IMR-90 (cell line): ENCODE results near the gene FEZF2. TPM values are rescaled to one million over a fixed set of nuclear protein-coding genes. Genes with fewer than 3 reads are reported as not detected.

Source experiments
- ATAC-seq: fragments of 200-7000 bp; cut with Tn5 transposase; 2 replicates; pipeline ENCODE4 v1.9.1; 2020; ENCODE audit warnings: low read depth, mild to moderate bottlenecking, moderate library complexity
- BruUV-seq: library from RNA; stranded (reverse); fragments of 400-500 nt; replicated peaks from 2 replicates; lab custom pipeline; 2021; lab: Mats Ljungman, UMichigan
- CTCF ChIA-PET: fragments of 300-600 bp; formaldehyde crosslinking; extraction: SDS; loops from one replicate; lab custom pipeline; 2021; ENCODE audit warnings: antibody characterized with exemption; lab: Yijun Ruan, JAX
- POLR2A ChIA-PET: fragments of 300-600 bp; sonication (Branson Sonifier 250); formaldehyde crosslinking; loops from one replicate; lab custom pipeline; 2022; ENCODE audit warnings: antibody characterized with exemption; ENCODE audit not compliant: unreplicated experiment; lab: Charles Lee
- DNase-seq: peaks from one replicate; pipeline ENCODE4 v3.0.0; 2013
- H2AFZ ChIP-seq: replicated peaks from 2 replicates; pipeline ENCODE3; 2013; ENCODE audit warnings: low read length, mild to moderate bottlenecking; ENCODE audit not compliant: poor library complexity
- H2AK5ac ChIP-seq: 2 replicates; pipeline ENCODE4 v1.6.1; 2013; ENCODE audit warnings: low read depth, low read length, inconsistent platforms
- H2AK9ac ChIP-seq: replicated peaks from 2 replicates; pipeline ENCODE3; 2013; ENCODE audit warnings: mild to moderate bottlenecking, low read depth, low read length, moderate library complexity; ENCODE audit not compliant: poor library complexity
- H2BK120ac ChIP-seq: 2 replicates; pipeline ENCODE4 v1.6.1; 2013; ENCODE audit warnings: low read depth, low read length, inconsistent platforms
- H2BK15ac ChIP-seq: 3 replicates; pipeline ENCODE4 v1.6.1; 2013; ENCODE audit warnings: low read depth, low read length, inconsistent platforms
- H2BK20ac ChIP-seq: 2 replicates; pipeline ENCODE4 v1.6.1; 2013; ENCODE audit warnings: low read depth, mild to moderate bottlenecking, inconsistent platforms, low read length, moderate library complexity
- H2BK5ac ChIP-seq: 2 replicates; pipeline ENCODE4 v1.6.1; 2013; ENCODE audit warnings: mild to moderate bottlenecking, low read depth, low read length, inconsistent platforms; ENCODE audit not compliant: poor library complexity, severe bottlenecking
- H3K14ac ChIP-seq: replicated peaks from 2 replicates; pipeline ENCODE4 v1.6.1; 2013; ENCODE audit warnings: low read depth, low read length, inconsistent platforms
- H3K18ac ChIP-seq: 2 replicates; pipeline ENCODE4 v1.6.1; 2013; ENCODE audit warnings: low read depth, low read length, control low read depth
- H3K23ac ChIP-seq: 2 replicates; pipeline ENCODE4 v1.6.1; 2013; ENCODE audit warnings: low read depth, low read length, inconsistent platforms
- H3K27ac ChIP-seq: 2 replicates; pipeline ENCODE4 v1.5.1; 2013; ENCODE audit warnings: mild to moderate bottlenecking, control low read depth, low read length; ENCODE audit not compliant: insufficient read depth
- H3K27me3 ChIP-seq: 2 replicates; pipeline ENCODE4 v1.6.1; 2013; ENCODE audit warnings: low read length; ENCODE audit not compliant: control insufficient read depth, insufficient read depth
- H3K36me3 ChIP-seq: 2 replicates; pipeline ENCODE4 v1.6.1; 2013; ENCODE audit warnings: low read length, mixed read lengths; ENCODE audit not compliant: control insufficient read depth, insufficient read depth
- H3K4ac ChIP-seq: 2 replicates; pipeline ENCODE4 v1.6.1; 2013; ENCODE audit warnings: low read depth, low read length, inconsistent platforms
- H3K4me1 ChIP-seq: 2 replicates; pipeline ENCODE4 v1.6.1; 2013; ENCODE audit warnings: low read length, mixed read lengths; ENCODE audit not compliant: control insufficient read depth, insufficient read depth
- H3K4me2 ChIP-seq: 2 replicates; pipeline ENCODE4 v1.6.1; 2013; ENCODE audit warnings: low read depth, mild to moderate bottlenecking, control low read depth, low read length, moderate library complexity
- H3K4me3 ChIP-seq: 2 replicates; pipeline ENCODE4 v1.5.1; 2013; ENCODE audit warnings: low read depth, mild to moderate bottlenecking, control low read depth, low read length, moderate library complexity; ENCODE audit not compliant: insufficient read depth
- H3K56ac ChIP-seq: 2 replicates; pipeline ENCODE4 v1.6.1; 2013; ENCODE audit warnings: low read length, inconsistent platforms; ENCODE audit not compliant: insufficient read depth; ENCODE audit errors: extremely low read depth
- H3K79me1 ChIP-seq, 2 experiments: 2 replicates each; pipeline ENCODE4 v1.6.1; 2013; ENCODE audit warnings: low read length in 2 of 2, inconsistent platforms in 1 of 2, low read depth in 1 of 2
- H3K9ac ChIP-seq: 2 replicates; pipeline ENCODE4 v1.6.1; 2013; ENCODE audit warnings: low read depth, low read length, control low read depth
- H3K9me1 ChIP-seq: 2 replicates; pipeline ENCODE4 v1.6.1; 2013; ENCODE audit warnings: low read length, inconsistent platforms; ENCODE audit not compliant: insufficient read depth
- H3K9me3 ChIP-seq: 2 replicates; pipeline ENCODE4 v1.6.1; 2013; ENCODE audit warnings: low read length; ENCODE audit not compliant: control insufficient read depth, insufficient read depth
- H4K20me1 ChIP-seq: 2 replicates; pipeline ENCODE4 v1.6.1; 2013; ENCODE audit warnings: low read length, inconsistent platforms; ENCODE audit not compliant: insufficient read depth
- H4K5ac ChIP-seq: 2 replicates; pipeline ENCODE4 v1.6.1; 2013; ENCODE audit warnings: mild to moderate bottlenecking, low read depth, low read length, control low read depth
- H4K8ac ChIP-seq, 2 experiments: 2 replicates each; pipeline ENCODE4 v1.6.1; 2013; ENCODE audit warnings: low read depth in 2 of 2, low read length in 2 of 2, control low read depth in 1 of 2, inconsistent platforms in 1 of 2
- H4K91ac ChIP-seq: 2 replicates; pipeline ENCODE4 v1.6.1; 2013; ENCODE audit warnings: low read depth, low read length, inconsistent platforms; ENCODE audit not compliant: insufficient read depth
- BHLHE40 ChIP-seq: fragments of 150-350 bp; IDR thresholded peaks from 2 replicates; pipeline ENCODE4 v1.6.1; 2016; ENCODE audit warnings: mild to moderate bottlenecking, low read depth, low read length
- CHD1 ChIP-seq: IDR thresholded peaks from 2 replicates; pipeline ENCODE4 v1.6.1; 2012; ENCODE audit warnings: low read depth, low read length, improper control_type of control experiment
- FOS ChIP-seq: fragments of 150-350 bp; IDR thresholded peaks from 2 replicates; pipeline ENCODE4 v1.6.1; 2016; ENCODE audit warnings: low read depth, low read length
- MAZ ChIP-seq: IDR thresholded peaks from 2 replicates; pipeline ENCODE4 v1.6.1; 2012; ENCODE audit warnings: low read depth, mild to moderate bottlenecking, low read length, improper control_type of control experiment, moderate library complexity, borderline replicate concordance
- MXI1 ChIP-seq: IDR thresholded peaks from 2 replicates; pipeline ENCODE4 v1.6.1; 2012; ENCODE audit warnings: low read depth, mild to moderate bottlenecking, low read length, moderate library complexity, borderline replicate concordance
- POLR2A ChIP-seq: IDR thresholded peaks from 2 replicates; pipeline ENCODE4 v1.6.1; 2012; ENCODE audit warnings: mild to moderate bottlenecking, low read depth, low read length
- RCOR1 ChIP-seq: IDR thresholded peaks from 2 replicates; pipeline ENCODE4 v1.6.1; 2012; ENCODE audit warnings: mild to moderate bottlenecking, low read length, improper control_type of control experiment; ENCODE audit not compliant: insufficient replicate concordance
- RFX5 ChIP-seq: IDR thresholded peaks from 2 replicates; pipeline ENCODE4 v1.8.0; 2012; ENCODE audit warnings: low read depth, mild to moderate bottlenecking, low read length, moderate library complexity
- WGBS, 2 experiments: methylation state at CpG; one replicate each; pipeline versions ENCODE4 v1.1.5 to v1.1.7; 2013; ENCODE audit warnings: missing lambda C conversion rate in 2 of 2; ENCODE audit not compliant: insufficient read length in 1 of 2; ENCODE audit errors: extremely low coverage in 2 of 2; 5-methylcytosine and 5-hydroxymethylcytosine counted together
- dilution Hi-C: fragments of 300-500 bp; cut with HindIII; formaldehyde crosslinking; loops from one replicate; pipeline ENCODE4 v1.14.3; 2018; ENCODE audit warnings: low sequenced_read_pairs; ENCODE audit not compliant: unreplicated experiment
- in situ Hi-C: fragments of 300-500 bp; cut with MboI; formaldehyde crosslinking; loops from 3 replicates; pipeline ENCODE4 v1.14.3; 2019; ENCODE audit warnings: low sequenced_read_pairs, inconsistent platforms, mixed read lengths
- intact Hi-C: fragments of 100-400 bp; cut with micrococcal nuclease; formaldehyde crosslinking; loops from 2 replicates; pipeline ENCODE4 v1.10.0; 2022
- polyA plus RNA-seq, 3 experiments: library from polyadenylated mRNA; depleted of rRNA; stranded (reverse); fragments of >200 nt; gene quantifications; 2 replicates each; pipeline ENCODE4 v1.2.3, GENCODE V29; 2012; ENCODE audit warnings: low replicate concordance in 1 of 3
- total RNA-seq: library from RNA; depleted of rRNA; stranded (reverse); fragments of >200 nt; gene quantifications from 2 replicates; pipeline ENCODE4 v1.2.3, GENCODE V29; 2012
- TF ChIP-seq, protein P1 (sequence below): conservative IDR thresholded peaks from 2 replicates; pipeline ENCODE4 v1.5.1; 2012; ENCODE audit warnings: mild to moderate bottlenecking, low read depth, low read length, improper control_type of control experiment
- TF ChIP-seq, protein P2 (sequence below): fragments of 150-350 bp; IDR thresholded peaks from 2 replicates; pipeline ENCODE4 v1.6.1; 2016; ENCODE audit warnings: low read depth, mild to moderate bottlenecking, low read length, moderate library complexity, borderline replicate concordance
- TF ChIP-seq, protein P3 (sequence below): fragments of 150-350 bp; IDR thresholded peaks from 2 replicates; pipeline ENCODE4 v1.6.1; 2017; ENCODE audit warnings: mild to moderate bottlenecking, antibody characterized with exemption, low read length, low read depth

FEZF2 gene
- total and polyA plus RNA-seq, 2 of the 4 experiments (the other 2 are of a cell fraction), result not detected

DNA sequence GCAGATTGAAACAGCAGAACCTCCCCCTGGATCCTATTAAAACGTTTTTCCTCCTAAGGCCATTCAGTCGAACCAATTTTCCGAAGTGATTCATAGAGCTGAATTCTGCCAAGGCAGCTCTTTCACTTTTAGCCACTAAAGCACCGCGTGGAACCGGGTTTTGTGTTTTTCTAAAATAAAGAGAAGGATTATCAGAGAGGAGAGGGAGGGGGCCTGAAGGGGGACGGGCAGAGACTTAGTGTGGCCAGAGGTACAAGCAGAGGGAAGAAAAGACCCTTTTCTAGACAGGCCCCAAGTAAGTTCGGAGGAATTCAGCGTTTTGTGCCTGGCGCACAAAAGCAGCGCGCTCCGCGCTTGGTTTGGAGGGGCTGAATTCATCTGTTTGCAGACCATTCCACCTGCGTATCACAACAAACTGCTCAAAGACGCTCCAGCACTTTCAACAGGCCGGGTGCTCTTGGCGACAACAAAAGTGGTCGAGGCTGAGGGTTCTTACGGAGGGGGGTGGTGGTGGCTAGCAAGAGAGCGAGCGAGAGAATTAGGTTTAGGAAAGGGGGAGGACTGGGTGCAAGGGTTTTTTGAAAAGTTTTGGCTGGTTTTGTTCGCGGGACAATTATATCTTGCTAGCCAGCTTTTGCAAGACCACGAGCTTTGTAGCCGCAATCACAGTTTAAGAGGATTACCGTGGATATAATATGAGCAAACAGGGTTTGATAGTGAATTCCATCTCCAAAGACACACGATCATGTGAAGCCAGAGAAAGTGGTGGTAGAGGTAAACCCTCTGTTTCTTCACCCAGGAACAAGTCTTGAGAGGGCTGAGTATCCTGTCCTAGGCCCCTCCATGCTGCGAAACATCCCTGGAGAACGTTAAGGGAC lies 1.2 kb upstream of the FEZF2 start (continued):
- no peak for TF ChIP-seq POLR2A

DNA sequence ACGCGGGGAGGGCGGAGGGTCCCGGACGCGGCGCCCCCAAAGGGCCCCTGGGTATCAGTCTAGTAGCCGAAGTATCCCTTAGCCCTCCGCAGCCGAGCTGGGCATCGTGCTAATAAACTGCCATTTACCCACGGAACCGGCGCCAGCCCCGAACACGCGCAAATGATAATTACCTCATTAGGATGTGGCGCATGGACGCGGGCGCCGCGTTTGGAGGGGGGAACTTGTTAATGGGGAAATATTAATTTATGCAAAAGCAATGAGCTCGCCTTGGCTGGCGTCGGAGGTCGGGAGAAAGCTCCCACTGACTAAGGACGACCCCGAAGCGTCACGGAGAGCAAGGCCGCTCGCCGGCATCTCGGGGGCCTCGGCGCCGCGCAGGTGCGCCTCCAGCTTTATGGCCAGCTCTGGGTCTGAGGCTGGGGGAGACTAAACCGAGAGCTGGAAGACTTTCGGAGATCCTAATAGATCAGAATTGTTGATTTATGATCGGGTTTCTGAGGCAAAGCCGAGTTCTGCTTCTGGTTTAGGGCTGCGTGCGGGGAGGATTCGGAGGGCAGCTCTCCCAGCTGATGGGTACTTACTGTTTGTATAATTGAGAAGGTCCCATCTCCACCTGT lies 474 bp upstream of the FEZF2 start:
- H3K9ac ChIP-seq, result no peak overlapping the region
- H3K9me1 ChIP-seq, result no peaks in the 10 kb centered on the region
- no peak for ATAC-seq
- no peak overlapping the region for H3K4me3 ChIP-seq
- ChIA-PET POLR2A (no interaction called here), CTCF (no interaction called here)
- no peak overlapping the region for H3K4ac ChIP-seq
- H2BK5ac ChIP-seq, result no peak overlapping the region
- no TSS peak for BruUV-seq
- no peak overlapping the region for H3K27ac ChIP-seq
- in situ Hi-C loops (no loop called here), intact Hi-C loops (no loop called here), dilution Hi-C loops (no loop called here)
- no peaks in the 10 kb centered on the region for H3K79me1 ChIP-seq
- H3K14ac ChIP-seq, result no peak overlapping the region
- H3K4me2 ChIP-seq, result peak overlapping the region; percentile 36; the same call in 1 of the 2 replicates
- no peak overlapping the region for H2BK15ac ChIP-seq
- H2AK5ac ChIP-seq, result no peak overlapping the region
- peaks cover 3% of the 10 kb centered on the region for H3K9me3 ChIP-seq
- WGBS, 2 experiments, result 2% methylated on average over 24 of the region's 47 CpGs; no CpG with 5 or more reads in 1 of the 2 experiments
- H3K23ac ChIP-seq, result no peak overlapping the region
- no peaks in the 10 kb centered on the region for H3K36me3 ChIP-seq
- no peak overlapping the region for H4K5ac ChIP-seq
- no peaks in the 10 kb centered on the region; the same call in 1 of the 2 replicates for H4K20me1 ChIP-seq
- no peak overlapping the region for H4K8ac ChIP-seq
- no peak overlapping the region for H2BK120ac ChIP-seq
- no peak overlapping the region for H2AK9ac ChIP-seq
- no peak for DNase-seq
- H3K56ac ChIP-seq, result no peak overlapping the region
- no peak overlapping the region for H4K91ac ChIP-seq
- H3K4me1 ChIP-seq, result no peaks in the 10 kb centered on the region
- H3K27me3 ChIP-seq, result peaks cover 93% of the 10 kb centered on the region
- H2AFZ ChIP-seq, result peak overlapping the region; percentile 26
- no peak overlapping the region for H3K18ac ChIP-seq
- no peak overlapping the region for H2BK20ac ChIP-seq
- no peak for TF ChIP-seq MXI1
- no peak for TF ChIP-seq RCOR1
- TF ChIP-seq POLR2A, result no peak
- TF ChIP-seq MAZ, result no peak
- no peak for TF ChIP-seq RFX5
- TF ChIP-seq, protein P1, sequence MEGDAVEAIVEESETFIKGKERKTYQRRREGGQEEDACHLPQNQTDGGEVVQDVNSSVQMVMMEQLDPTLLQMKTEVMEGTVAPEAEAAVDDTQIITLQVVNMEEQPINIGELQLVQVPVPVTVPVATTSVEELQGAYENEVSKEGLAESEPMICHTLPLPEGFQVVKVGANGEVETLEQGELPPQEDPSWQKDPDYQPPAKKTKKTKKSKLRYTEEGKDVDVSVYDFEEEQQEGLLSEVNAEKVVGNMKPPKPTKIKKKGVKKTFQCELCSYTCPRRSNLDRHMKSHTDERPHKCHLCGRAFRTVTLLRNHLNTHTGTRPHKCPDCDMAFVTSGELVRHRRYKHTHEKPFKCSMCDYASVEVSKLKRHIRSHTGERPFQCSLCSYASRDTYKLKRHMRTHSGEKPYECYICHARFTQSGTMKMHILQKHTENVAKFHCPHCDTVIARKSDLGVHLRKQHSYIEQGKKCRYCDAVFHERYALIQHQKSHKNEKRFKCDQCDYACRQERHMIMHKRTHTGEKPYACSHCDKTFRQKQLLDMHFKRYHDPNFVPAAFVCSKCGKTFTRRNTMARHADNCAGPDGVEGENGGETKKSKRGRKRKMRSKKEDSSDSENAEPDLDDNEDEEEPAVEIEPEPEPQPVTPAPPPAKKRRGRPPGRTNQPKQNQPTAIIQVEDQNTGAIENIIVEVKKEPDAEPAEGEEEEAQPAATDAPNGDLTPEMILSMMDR, result no peak
- no peak for TF ChIP-seq FOS
- TF ChIP-seq BHLHE40, result no peak
- TF ChIP-seq CHD1, result no peak
- TF ChIP-seq, protein P2, sequence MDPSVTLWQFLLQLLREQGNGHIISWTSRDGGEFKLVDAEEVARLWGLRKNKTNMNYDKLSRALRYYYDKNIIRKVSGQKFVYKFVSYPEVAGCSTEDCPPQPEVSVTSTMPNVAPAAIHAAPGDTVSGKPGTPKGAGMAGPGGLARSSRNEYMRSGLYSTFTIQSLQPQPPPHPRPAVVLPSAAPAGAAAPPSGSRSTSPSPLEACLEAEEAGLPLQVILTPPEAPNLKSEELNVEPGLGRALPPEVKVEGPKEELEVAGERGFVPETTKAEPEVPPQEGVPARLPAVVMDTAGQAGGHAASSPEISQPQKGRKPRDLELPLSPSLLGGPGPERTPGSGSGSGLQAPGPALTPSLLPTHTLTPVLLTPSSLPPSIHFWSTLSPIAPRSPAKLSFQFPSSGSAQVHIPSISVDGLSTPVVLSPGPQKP, result no peak
- TF ChIP-seq, protein P3, sequence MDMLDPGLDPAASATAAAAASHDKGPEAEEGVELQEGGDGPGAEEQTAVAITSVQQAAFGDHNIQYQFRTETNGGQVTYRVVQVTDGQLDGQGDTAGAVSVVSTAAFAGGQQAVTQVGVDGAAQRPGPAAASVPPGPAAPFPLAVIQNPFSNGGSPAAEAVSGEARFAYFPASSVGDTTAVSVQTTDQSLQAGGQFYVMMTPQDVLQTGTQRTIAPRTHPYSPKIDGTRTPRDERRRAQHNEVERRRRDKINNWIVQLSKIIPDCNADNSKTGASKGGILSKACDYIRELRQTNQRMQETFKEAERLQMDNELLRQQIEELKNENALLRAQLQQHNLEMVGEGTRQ, result no peak
